Sigmoid colon (tissue), 7 donors: ENCODE results near the gene WNT7A. TPM values are rescaled to one million over a fixed set of nuclear protein-coding genes. Genes with fewer than 3 reads are reported as not detected.

Experiments
- DNase-seq: peaks from one replicate; pipeline ENCODE4 v3.0.0-alpha.2; 2019
- H3K27ac ChIP-seq, 4 donors: fragments of 200-600 bp; sonication (generic); one replicate each; pipeline ENCODE4 v1.5.1; 2016 to 2019; ENCODE audit warnings: mild to moderate bottlenecking in 1 of 4
- H3K27me3 ChIP-seq, 3 donors: fragments of 200-600 bp; sonication (generic); one replicate each; pipeline ENCODE4 v1.5.1; 2019; ENCODE audit warnings: mild to moderate bottlenecking in 1 of 3
- H3K36me3 ChIP-seq, 4 donors: fragments of 200-600 bp; sonication (generic); one replicate each; pipeline ENCODE4 v1.5.1; 2016 to 2019
- H3K4me1 ChIP-seq, 4 donors: fragments of 200-600 bp; sonication (generic); one replicate each; pipeline ENCODE4 v1.5.1; 2017 to 2019
- H3K4me3 ChIP-seq, 4 donors: fragments of 200-600 bp; sonication (generic); one replicate each; pipeline ENCODE4 v1.5.1; 2017 to 2019; ENCODE audit warnings: mild to moderate bottlenecking in 2 of 4, moderate library complexity in 1 of 4
- H3K9me3 ChIP-seq, 4 donors: fragments of 200-600 bp in 3 of 4; sonication (generic) in 3 of 4; one replicate each; pipeline versions ENCODE4 v1.5.1 to v1.6.1; 2013 to 2019
- EP300 ChIP-seq, 4 donors: sonication (generic); formaldehyde crosslinking; IDR thresholded peaks; one replicate each; pipeline ENCODE4 v1.6.1; 2017; ENCODE audit warnings: antibody characterized with exemption in 4 of 4
- POLR2A ChIP-seq, 2 donors: fragments of 450-650 bp; IDR thresholded peaks; one replicate each; pipeline ENCODE4 v1.6.1; 2016; ENCODE audit warnings: antibody characterized with exemption in 2 of 2, mild to moderate bottlenecking in 2 of 2, moderate library complexity in 2 of 2
- POLR2AphosphoS5 ChIP-seq, 4 donors: sonication (generic); formaldehyde crosslinking; IDR thresholded peaks; one replicate each; pipeline ENCODE4 v1.6.1; 2017; ENCODE audit warnings: antibody characterized with exemption in 4 of 4
- WGBS, 2 donors: extraction: QIAGEN DNeasy Blood & Tissue Kit; methylation state at CpG; one replicate each; pipeline ENCODE4 v1.1.7; 2013; 5-methylcytosine and 5-hydroxymethylcytosine counted together
- intact Hi-C: fragments of 100-400 bp; cut with DNase I; formaldehyde crosslinking; loops from one replicate; pipeline ENCODE4 v1.15.1; 2023
- polyA plus RNA-seq, 3 donors: library from polyadenylated mRNA; stranded (reverse); fragments of 200-250 nt; gene quantifications; one replicate each; pipeline ENCODE4 v1.2.3, GENCODE V29; 2013
- total RNA-seq, 4 donors: library from RNA; depleted of rRNA; stranded (reverse); fragments of >200 nt; gene quantifications; one replicate each; pipeline ENCODE4 v1.1.0, GENCODE V29; 2016
- TF ChIP-seq, protein P1 (sequence below), 4 experiments: fragments of 450-650 bp in 3 of 4; fragments of 200-600 bp in 1 of 4; IDR thresholded peaks; one replicate each; pipeline ENCODE4 v1.5.1; 2016 to 2019; ENCODE audit warnings: antibody characterized with exemption in 4 of 4, mild to moderate bottlenecking in 3 of 4, moderate library complexity in 2 of 4
- donor health status: healthy with polysubstance abuse.
- donor health status: Bipolar disorder and iron deficiency.
- donor health status: healthy.

Gene WNT7A
- total and polyA plus RNA-seq, 7 donors, result 0.03 TPM; not detected in 6

- Histone ChIP-seq H3K4me3 (no peak overlapping the region), H3K4me1 (peaks cover 0 to 12% (median 10%) of the 10 kb centered on the region in 4 donors), H3K27ac (no peak overlapping the region), H3K9me3 (peaks cover 0 to 11% (median 0%) of the 10 kb centered on the region in 4 donors), H3K36me3 (no peaks in the 10 kb centered on the region), H3K27me3 (peaks cover 9 to 38% (median 18%) of the 10 kb centered on the region in 3 donors)
- no peak for DNase-seq
- 44 to 57% methylated on average over 3 of the region's 3 CpGs for WGBS, 2 donors
- TF ChIP-seq, protein P1, sequence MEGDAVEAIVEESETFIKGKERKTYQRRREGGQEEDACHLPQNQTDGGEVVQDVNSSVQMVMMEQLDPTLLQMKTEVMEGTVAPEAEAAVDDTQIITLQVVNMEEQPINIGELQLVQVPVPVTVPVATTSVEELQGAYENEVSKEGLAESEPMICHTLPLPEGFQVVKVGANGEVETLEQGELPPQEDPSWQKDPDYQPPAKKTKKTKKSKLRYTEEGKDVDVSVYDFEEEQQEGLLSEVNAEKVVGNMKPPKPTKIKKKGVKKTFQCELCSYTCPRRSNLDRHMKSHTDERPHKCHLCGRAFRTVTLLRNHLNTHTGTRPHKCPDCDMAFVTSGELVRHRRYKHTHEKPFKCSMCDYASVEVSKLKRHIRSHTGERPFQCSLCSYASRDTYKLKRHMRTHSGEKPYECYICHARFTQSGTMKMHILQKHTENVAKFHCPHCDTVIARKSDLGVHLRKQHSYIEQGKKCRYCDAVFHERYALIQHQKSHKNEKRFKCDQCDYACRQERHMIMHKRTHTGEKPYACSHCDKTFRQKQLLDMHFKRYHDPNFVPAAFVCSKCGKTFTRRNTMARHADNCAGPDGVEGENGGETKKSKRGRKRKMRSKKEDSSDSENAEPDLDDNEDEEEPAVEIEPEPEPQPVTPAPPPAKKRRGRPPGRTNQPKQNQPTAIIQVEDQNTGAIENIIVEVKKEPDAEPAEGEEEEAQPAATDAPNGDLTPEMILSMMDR (IDR thresholded peaks at IDR 0.05), result no peak
- TF ChIP-seq EP300 (IDR thresholded peaks at IDR 0.05) (no peak), POLR2A (IDR thresholded peaks at IDR 0.05) (no peak), POLR2AphosphoS5 (IDR thresholded peaks at IDR 0.05) (no peak)
- intact Hi-C loops, result no loop called here
Measured at GRCh38 chr3:13873818-13874217, 6.1 kb downstream of the WNT7A start.

- 75 to 82% methylated on average over 4 of the region's 4 CpGs for WGBS, 2 donors
- no peak overlapping the region for H3K4me3 ChIP-seq
- TF ChIP-seq, protein P1 (IDR thresholded peaks at IDR 0.05), result no peak
- no peak for TF ChIP-seq POLR2AphosphoS5 (IDR thresholded peaks at IDR 0.05)
- TF ChIP-seq EP300 (IDR thresholded peaks at IDR 0.05), result no peak
- TF ChIP-seq POLR2A (IDR thresholded peaks at IDR 0.05), result no peak
- peaks cover 0 to 24% (median 7%) of the 10 kb centered on the region in 3 donors for H3K27me3 ChIP-seq
- H3K27ac ChIP-seq, result no peak overlapping the region
- no peaks in the 10 kb centered on the region for H3K4me1 ChIP-seq
- DNase-seq, result peak; percentile 40
- intact Hi-C loops, result no loop called here
- H3K36me3 ChIP-seq, result no peaks in the 10 kb centered on the region
- H3K9me3 ChIP-seq, result peaks cover 0 to 11% (median 0%) of the 10 kb centered on the region in 4 donors
Measured at GRCh38 chr3:13872451-13872850, 7.4 kb downstream of the WNT7A start.

GRCh38 chr3:13871791-13872190 lies 8.1 kb downstream of the WNT7A start:
- no peak for DNase-seq
- no peaks in the 10 kb centered on the region for H3K36me3 ChIP-seq
- no peak overlapping the region for H3K4me3 ChIP-seq
- no peaks in the 10 kb centered on the region for H3K4me1 ChIP-seq
- H3K27ac ChIP-seq, result no peak overlapping the region
- no peak for TF ChIP-seq EP300 (IDR thresholded peaks at IDR 0.05)
- no peak for TF ChIP-seq POLR2AphosphoS5 (IDR thresholded peaks at IDR 0.05)
- no peak for TF ChIP-seq POLR2A (IDR thresholded peaks at IDR 0.05)
- TF ChIP-seq, protein P1 (IDR thresholded peaks at IDR 0.05), result no peak
- peaks cover 0 to 11% (median 0%) of the 10 kb centered on the region in 4 donors for H3K9me3 ChIP-seq
- 82 to 85% methylated on average over 4 of the region's 4 CpGs for WGBS, 2 donors
- H3K27me3 ChIP-seq, result peaks cover 0 to 18% (median 0%) of the 10 kb centered on the region in 3 donors
- intact Hi-C loops, result no loop called here

GRCh38 chr3:13870902-13871301 lies 9.0 kb downstream of the WNT7A start:
- intact Hi-C loops, result no loop called here
- Histone ChIP-seq H3K27ac (no peak overlapping the region), H3K36me3 (no peaks in the 10 kb centered on the region), H3K27me3 (peaks cover 0 to 9% (median 0%) of the 10 kb centered on the region in 3 donors), H3K4me1 (no peaks in the 10 kb centered on the region), H3K9me3 (peaks cover 0 to 11% (median 0%) of the 10 kb centered on the region in 4 donors), H3K4me3 (no peak overlapping the region)
- whole genome bisulfite sequencing, 2 donors, result 91 to 94% methylated on average over 2 of the region's 2 CpGs
- TF ChIP-seq POLR2AphosphoS5 (IDR thresholded peaks at IDR 0.05) (no peak), POLR2A (IDR thresholded peaks at IDR 0.05) (no peak), EP300 (IDR thresholded peaks at IDR 0.05) (no peak)
- TF ChIP-seq, protein P1 (IDR thresholded peaks at IDR 0.05), result no peak
- DNase-seq, result no peak
